ENCODE results near the gene CPVL.

The CPVL gene

GRCh38 chr7:28998105-28998504 lies 148.2 kb downstream of the CPVL start:
- no peak for DNase-seq

- no peak for DNase-seq
Observed at GRCh38 chr7:28996836-28997235, 149.5 kb downstream of the CPVL start.

GRCh38 chr7:28993371-28993770 lies 153.0 kb downstream of the CPVL start:
- no peak for DNase-seq

GRCh38 chr7:28992798-28993197 lies 153.5 kb downstream of the CPVL start:
- DNase-seq: no peak

GRCh38 chr7:28990200-28990960 lies 156.0 kb downstream of the CPVL start:
- no peak for DNase-seq

GRCh38 chr7:28989211-28989980 lies 156.9 kb downstream of the CPVL start:
- DNase-seq: no peak

GRCh38 chr7:28988810-28989209 lies 157.5 kb downstream of the CPVL start:
- DNase-seq: no peak

GRCh38 chr7:28988091-28988490 lies 158.2 kb downstream of the CPVL start:
- DNase-seq: no peak

GRCh38 chr7:28986765-28987110 lies 159.6 kb downstream of the CPVL start:
- DNase-seq: no peak

- DNase-seq: no peak
Observed at GRCh38 chr7:28986028-28986764, 160.1 kb downstream of the CPVL start.

GRCh38 chr7:28984631-28985030 lies 161.7 kb downstream of the CPVL start:
- DNase-seq: no peak

GRCh38 chr7:28984217-28984616 lies 162.1 kb downstream of the CPVL start:
- no peak for DNase-seq

- DNase-seq: no peak
Observed at GRCh38 chr7:28983396-28984190, 162.7 kb downstream of the CPVL start.

GRCh38 chr7:28981161-28981465 lies 165.2 kb downstream of the CPVL start:
- DNase-seq: no peak

GRCh38 chr7:28980451-28981160 lies 165.7 kb downstream of the CPVL start:
- DNase-seq: no peak

- no peak for DNase-seq
Observed at GRCh38 chr7:28979776-28980175, 166.6 kb downstream of the CPVL start.

- no peak for DNase-seq
Observed at GRCh38 chr7:28977881-28978280, 168.5 kb downstream of the CPVL start.

- no peak for DNase-seq
Observed at GRCh38 chr7:28976022-28976421, 170.3 kb downstream of the CPVL start.

- DNase-seq: no peak
Observed at GRCh38 chr7:28973591-28973990, 172.7 kb downstream of the CPVL start.

GRCh38 chr7:28964056-28964455 lies 182.3 kb downstream of the CPVL start:
- no peak for DNase-seq

- DNase-seq: no peak
Observed at GRCh38 chr7:28961972-28962371, 184.4 kb downstream of the CPVL start.

GRCh38 chr7:28960071-28960840 lies 186.1 kb downstream of the CPVL start:
- no peak for DNase-seq

Measured in NCI-H2081 (cell line).